ENCODE measurements around the gene YARS2. TPM values are rescaled to one million over a fixed set of nuclear protein-coding genes. Genes with fewer than 3 reads are reported as not detected.

Gene YARS2
- total RNA-seq, 4 donors from 2014 or later = 13.2 to 24.0 (median 16.7) TPM

- TF ChIP-seq EP300 (IDR thresholded peaks at IDR 0.05) (no peak), CTCF (IDR thresholded peaks at IDR 0.05) (no peak), POLR2AphosphoS5 (IDR thresholded peaks at IDR 0.05) (no peak), POLR2A (IDR thresholded peaks at IDR 0.05) (no peak)
- Histone ChIP-seq H3K27me3 (peaks cover 26% of the 10 kb centered on the region), H3K36me3 (no peaks in the 10 kb centered on the region), H3K4me3 (no peak overlapping the region), H3K27ac (no peak overlapping the region), H3K4me1 (no peaks in the 10 kb centered on the region), H3K9me3 (no peaks in the 10 kb centered on the region)
- ATAC-seq = no peak
- 66% methylated on average over 3 of the region's 4 CpGs; no CpG with 5 or more reads in 1 of the 2 donors for WGBS, 2 donors (ENCODE audit: low coverage in 1 of 2)
These were observed 12.8 kb upstream of the YARS2 start for GRCh38 chr12:32768518-32768917.

GRCh38 chr12:32765906-32766305 is 10.2 kb upstream of the YARS2 start:
- Histone ChIP-seq H3K36me3 (no peaks in the 10 kb centered on the region), H3K27ac (no peak overlapping the region), H3K4me3 (no peak overlapping the region), H3K27me3 (peaks cover 24% of the 10 kb centered on the region), H3K9me3 (no peaks in the 10 kb centered on the region), H3K4me1 (no peaks in the 10 kb centered on the region)
- ATAC-seq = no peak
- WGBS, 2 donors (ENCODE audit: low coverage in 1 of 2) = 89% methylated on average over 4 of the region's 4 CpGs; no CpG with 5 or more reads in 1 of the 2 donors
- no peak for TF ChIP-seq POLR2A (IDR thresholded peaks at IDR 0.05)
- no peak for TF ChIP-seq EP300 (IDR thresholded peaks at IDR 0.05)
- TF ChIP-seq CTCF (IDR thresholded peaks at IDR 0.05) = no peak

DNA sequence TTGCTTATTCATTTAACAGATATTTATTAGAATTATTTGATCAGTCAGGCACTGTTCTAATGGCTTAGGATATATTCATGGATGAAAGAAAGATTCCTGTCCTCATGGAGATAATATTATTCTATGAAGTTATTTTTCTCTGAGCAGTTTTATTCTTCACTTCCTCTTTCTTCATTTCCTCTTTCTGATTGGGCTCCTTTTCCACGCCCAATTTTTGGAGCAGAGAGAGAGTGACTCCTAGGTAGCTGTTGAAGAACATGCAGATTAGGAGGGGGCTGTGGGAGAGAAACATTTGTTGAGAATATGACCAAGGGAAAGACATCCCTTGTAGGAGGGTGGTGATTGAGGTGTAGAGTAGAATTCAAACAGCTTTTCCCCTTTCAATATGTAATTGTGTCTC is 6.0 kb upstream of the YARS2 start:
- Histone ChIP-seq H3K9me3 (no peaks in the 10 kb centered on the region), H3K27me3 (peaks cover 6% of the 10 kb centered on the region), H3K4me1 (peaks cover 0 to 1% (median 0%) of the 10 kb centered on the region in 3 donors), H3K27ac (no peak overlapping the region), H3K4me3 (no peak overlapping the region), H3K36me3 (no peaks in the 10 kb centered on the region)
- WGBS, 2 donors (ENCODE audit: low coverage in 1 of 2) = 67% methylated on average over 1 of the region's 1 CpG; no CpG with 5 or more reads in 1 of the 2 donors
- ATAC-seq = no peak
- no peak for TF ChIP-seq CTCF (IDR thresholded peaks at IDR 0.05)
- TF ChIP-seq POLR2AphosphoS5 (IDR thresholded peaks at IDR 0.05) = no peak
- no peak for TF ChIP-seq EP300 (IDR thresholded peaks at IDR 0.05)
- no peak for TF ChIP-seq POLR2A (IDR thresholded peaks at IDR 0.05)

DNA sequence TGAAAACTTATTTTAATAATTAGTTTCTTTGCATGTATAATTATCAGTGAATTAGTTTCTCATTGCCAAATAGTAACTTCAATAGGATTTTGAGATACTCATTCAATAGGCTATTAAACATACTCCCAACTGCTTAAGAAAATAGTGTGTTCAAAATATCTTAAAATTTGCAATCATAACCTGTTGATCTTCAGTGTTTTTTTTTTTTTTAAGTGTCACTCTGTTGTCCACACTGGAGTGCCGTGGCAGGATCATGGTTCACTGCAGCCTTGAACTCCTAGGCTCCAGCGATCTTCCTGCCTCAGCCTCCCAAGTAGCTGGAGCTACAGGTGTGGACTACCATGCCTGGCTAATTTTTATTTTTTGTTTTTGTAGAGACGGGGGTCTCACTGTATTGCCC is 1.5 kb upstream of the YARS2 start:
- Histone ChIP-seq H3K27ac (no peak overlapping the region), H3K4me3 (no peak overlapping the region), H3K36me3 (peaks cover 0 to 17% of the 10 kb centered on the region in 2 donors), H3K27me3 (peaks cover 5% of the 10 kb centered on the region), H3K4me1 (peaks cover 0 to 27% (median 10%) of the 10 kb centered on the region in 3 donors), H3K9me3 (no peaks in the 10 kb centered on the region)
- TF ChIP-seq POLR2A (IDR thresholded peaks at IDR 0.05) (no peak), POLR2AphosphoS5 (IDR thresholded peaks at IDR 0.05) (no peak)
- ATAC-seq = no peak
- WGBS, 2 donors (ENCODE audit: low coverage in 1 of 2) = 100% methylated on average over 2 of the region's 3 CpGs

DNA sequence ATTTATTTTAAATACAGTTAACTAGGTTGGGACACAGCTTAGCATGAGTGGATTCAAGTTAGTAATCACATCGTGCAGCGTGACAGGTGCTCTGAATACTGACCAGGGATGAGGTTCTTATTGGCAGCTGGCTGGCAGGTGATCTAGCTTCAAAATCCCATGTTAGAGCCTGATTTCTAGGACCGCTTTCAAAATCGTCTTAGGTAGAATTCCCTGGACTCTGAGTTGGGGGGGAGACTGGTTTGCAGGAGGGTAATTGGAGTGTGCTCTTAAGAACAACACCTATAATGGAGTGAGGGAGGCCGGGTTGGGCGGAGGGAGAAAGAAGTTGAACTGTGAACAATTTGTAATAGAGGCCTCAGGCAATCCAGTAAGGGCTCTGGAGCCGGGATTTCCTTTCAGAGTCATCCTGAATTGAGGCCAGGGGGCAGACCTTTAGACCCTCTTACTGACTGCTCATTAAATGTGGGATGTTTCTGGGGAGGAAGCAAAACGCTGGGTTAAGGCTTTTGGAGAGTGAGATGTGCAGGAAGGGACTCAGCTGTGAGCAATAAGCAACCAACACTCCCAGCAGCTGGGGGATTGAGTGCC is 874 bp upstream of the YARS2 start:
- no peak for ATAC-seq
- Histone ChIP-seq H3K27ac (peak overlapping the region; percentile 89 to 100 (median 95)), H3K27me3 (no peaks in the 10 kb centered on the region), H3K36me3 (peaks cover 0 to 23% of the 10 kb centered on the region in 2 donors), H3K4me3 (peak overlapping the region in 1 of 2 donors; percentile 92), H3K4me1 (peaks cover 0 to 27% (median 10%) of the 10 kb centered on the region in 3 donors), H3K9me3 (no peaks in the 10 kb centered on the region)
- TF ChIP-seq CTCF (IDR thresholded peaks at IDR 0.05) (no peak), POLR2AphosphoS5 (IDR thresholded peaks at IDR 0.05) (no peak), EP300 (IDR thresholded peaks at IDR 0.05) (no peak), POLR2A (IDR thresholded peaks at IDR 0.05) (no peak)
- 9 to 26% methylated on average over 6 to 8 of the region's 8 CpGs for WGBS, 2 donors (ENCODE audit: low coverage in 1 of 2)
